Stimulated activated CD8-positive, alpha-beta memory T cell treated with anti-CD3 and anti-CD28 coated beads, Interleukin-4, amount 100 ng/mL, for 48 hours (primary cell): ENCODE data around the gene TMEM150A.
"Not testable (repeated sequence)": the region's sequence is repeated elsewhere in the genome, so short reads cannot be mapped to it uniquely, and the experiment has no call there.

ENCODE experiments used
- DNase-seq: peaks from one replicate; pipeline ENCODE4 v3.0.0-alpha.2; 2020

The TMEM150A gene

GRCh38 chr2:85611705-85612587 lies 9.4 kb upstream of the TMEM150A start, which contains the start of gene C2orf68:
Gene C2orf68 (minus strand): TSS chr2:85612066. CDS start chr2:85611984, 82 bp downstream.
- peak; percentile 94 for DNase-seq

- peak; percentile 35 for DNase-seq
Measured at GRCh38 chr2:85611217-85611704, 8.8 kb upstream of the TMEM150A start.

DNA sequence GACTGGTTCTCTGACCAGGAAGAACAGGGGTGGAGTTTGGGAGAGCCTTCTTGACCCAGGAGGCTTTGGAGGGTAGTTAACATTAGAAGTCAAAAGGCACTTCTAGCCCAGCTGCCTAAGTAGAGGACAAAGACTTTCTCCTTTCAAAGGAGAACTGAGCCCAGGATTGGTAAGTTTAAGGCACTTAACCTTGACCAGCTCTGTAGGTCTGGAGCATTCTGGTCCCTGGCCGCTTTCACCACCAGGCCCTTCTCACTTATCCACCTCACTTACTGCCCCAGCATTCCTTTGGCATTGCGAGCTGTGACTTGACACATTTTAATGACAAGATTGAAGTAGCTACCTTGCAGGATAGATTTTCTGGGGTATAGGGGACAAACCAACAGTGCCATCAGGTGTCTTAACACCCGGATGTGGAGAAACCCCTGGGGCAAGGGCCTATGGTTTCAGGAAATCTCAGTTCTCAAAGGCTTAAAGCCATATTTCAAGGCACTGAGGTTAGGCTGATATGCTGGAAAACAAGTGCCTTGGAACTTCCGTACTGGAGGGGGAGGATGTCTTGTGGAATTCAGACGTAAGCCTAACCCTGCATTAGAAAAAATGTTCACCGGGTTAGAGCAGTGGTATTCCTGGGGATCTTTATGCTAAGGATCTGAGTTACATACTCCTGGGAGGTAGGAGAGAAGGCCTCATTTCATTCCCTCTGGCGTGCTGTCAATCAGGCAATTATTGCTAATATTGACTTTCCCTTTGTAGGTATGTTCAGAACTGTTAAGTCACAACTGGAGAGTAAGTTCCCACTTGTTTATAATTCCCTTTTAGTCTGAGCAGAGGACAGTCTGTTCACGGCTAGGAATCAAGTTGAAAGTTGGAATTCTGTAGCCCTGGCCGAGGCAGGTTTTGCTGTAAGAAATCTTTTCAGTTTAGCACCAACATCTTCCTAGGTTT lies 5.0 kb upstream of the TMEM150A start:
- no peak for DNase-seq

DNA sequence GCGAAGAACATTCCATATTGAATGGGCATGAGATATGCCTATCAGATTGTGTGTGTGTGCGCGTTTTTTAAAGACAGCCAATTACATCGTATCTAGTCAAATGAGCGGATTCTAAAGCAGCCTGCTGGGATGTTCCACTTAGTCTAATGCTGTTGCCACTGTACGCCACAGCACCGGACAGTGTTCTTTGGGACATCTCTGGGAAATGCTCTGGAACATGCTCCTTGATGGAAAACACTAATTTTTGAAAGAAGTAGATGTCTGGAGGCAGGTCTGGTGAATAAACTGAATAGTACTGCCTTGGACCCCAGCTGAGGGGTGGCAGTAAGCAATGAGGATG lies 3.6 kb upstream of the TMEM150A start:
- no peak for DNase-seq

- no peak for DNase-seq
Measured at GRCh38 chr2:85605406-85606115, 3.1 kb upstream of the TMEM150A start.

GRCh38 chr2:85604568-85605339 lies 2.3 kb upstream of the TMEM150A start:
- no peak for DNase-seq

DNA sequence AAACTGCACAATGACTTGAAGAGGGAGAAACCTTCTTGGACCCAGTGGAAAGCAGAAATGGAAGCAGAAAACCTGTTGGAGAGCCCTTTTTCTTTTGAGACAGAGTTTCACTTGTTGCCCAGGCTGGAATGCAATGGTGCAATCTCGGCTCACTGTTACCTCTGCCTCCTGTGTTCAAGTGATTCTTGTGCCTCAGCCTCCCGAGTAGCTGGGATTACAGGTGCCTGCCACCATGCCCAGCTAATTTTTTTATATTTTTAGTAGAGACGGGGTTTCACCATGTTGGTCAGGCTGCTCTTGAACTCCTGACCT lies 1.6 kb upstream of the TMEM150A start:
- DNase-seq, result not testable (repeated sequence)

GRCh38 chr2:85601771-85602475 lies 575 bp downstream of the TMEM150A start:
- peak; percentile 36 for DNase-seq

GRCh38 chr2:85600951-85601770 lies 1.3 kb downstream of the TMEM150A start:
- DNase-seq, result no peak

DNA sequence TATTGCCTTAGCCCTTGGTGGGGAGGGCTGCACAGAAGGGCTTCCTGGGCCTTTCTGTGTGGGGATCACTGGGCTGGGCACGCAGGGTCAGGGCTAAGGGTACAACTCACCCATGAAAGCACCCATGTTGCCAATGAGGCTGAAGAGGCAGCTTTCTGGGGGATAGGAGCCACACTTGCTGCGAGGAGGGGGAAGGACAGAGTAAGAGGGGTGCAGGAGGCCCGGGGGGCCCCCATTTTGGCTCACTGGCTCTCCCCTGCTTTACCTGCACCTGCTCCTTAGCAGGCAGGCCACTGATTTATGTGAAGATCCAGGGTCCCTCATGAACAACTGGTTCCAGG lies 2.3 kb downstream of the TMEM150A start:
- DNase-seq, result no peak

GRCh38 chr2:85599468-85600234 lies 2.8 kb downstream of the TMEM150A start:
- no peak for DNase-seq

GRCh38 chr2:85598594-85599340 lies 3.7 kb downstream of the TMEM150A start:
- no peak for DNase-seq

DNA sequence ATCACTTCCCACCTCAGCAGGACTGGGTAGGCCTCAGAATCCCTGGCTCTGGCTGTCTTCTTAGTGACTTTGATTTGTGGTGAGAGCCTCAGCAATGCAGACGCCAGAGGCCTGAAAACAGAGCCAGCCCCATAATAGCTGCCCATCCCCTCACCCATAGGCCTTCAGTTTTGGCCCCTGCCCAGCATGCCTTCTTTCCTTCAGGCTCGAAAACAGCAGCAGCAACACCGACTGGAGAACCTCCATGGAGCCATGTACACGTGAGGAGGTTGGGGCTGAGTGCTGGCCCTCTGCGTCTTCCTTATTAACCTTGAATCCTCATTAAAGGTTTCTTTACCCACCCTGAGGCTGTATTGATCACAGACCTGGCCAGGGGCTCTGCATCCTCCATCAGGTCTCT lies 5.3 kb downstream of the TMEM150A start:
- no peak for DNase-seq

DNA sequence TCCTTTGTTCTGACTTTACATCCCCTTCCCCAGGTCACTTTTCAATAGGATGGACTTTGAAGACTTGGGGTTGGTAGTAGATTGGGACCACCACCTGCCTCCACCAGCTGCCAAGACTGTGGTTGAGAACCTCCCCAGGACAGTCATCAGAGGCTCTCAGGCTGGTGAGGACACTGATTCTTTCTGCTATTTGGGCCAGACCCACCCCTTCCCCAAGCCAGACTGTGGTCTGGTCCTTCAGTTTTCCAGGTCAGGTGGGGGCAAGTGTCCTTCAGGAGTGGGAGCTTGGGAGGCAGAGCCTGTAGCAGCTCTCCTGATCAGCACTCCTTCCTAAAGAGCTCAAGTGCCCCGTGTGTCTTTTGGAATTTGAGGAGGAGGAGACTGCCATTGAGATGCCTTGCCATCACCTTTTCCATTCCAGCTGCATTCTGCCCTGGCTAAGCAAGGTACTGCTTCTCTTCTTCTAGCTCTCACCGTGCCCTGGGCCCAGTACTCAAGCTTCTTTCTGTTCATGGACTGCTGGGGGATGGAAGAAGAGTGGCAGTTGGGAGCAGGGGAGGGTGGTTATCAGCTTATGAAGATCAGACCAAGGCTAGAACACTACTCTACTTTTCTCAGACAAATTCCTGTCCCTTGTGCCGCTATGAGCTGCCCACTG lies 5.9 kb downstream of the TMEM150A start:
- DNase-seq, result no peak

- peak; percentile 51 for DNase-seq
Measured at GRCh38 chr2:85596026-85596333, 6.5 kb downstream of the TMEM150A start.

GRCh38 chr2:85595301-85596025 lies 7.0 kb downstream of the TMEM150A start, which contains the start of gene RNF181:
Gene RNF181 (plus strand): TSS chr2:85595745. CDS start chr2:85595764, 19 bp downstream.
- peak; percentile 90 for DNase-seq

GRCh38 chr2:85594715-85595300 lies 7.7 kb downstream of the TMEM150A start:
- DNase-seq, result no peak

DNA sequence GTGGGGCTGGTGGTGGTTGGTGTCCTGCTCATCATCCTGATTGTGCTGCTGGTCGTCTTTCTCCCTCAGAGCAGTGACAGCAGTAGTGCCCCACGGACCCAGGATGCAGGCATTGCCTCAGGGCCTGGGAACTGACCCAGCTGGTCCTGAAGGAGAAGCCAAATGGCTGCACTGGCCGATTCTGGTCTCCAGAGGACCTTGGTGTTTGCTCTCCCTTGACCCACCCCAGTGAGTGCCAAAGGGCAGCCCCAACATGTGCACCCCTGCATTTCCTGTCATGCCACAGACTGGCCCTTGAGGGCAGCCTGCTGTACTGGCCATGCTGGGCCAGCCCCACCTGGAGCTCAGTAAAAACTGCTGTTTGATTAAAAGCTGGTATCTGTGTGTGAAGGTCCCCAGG lies 9.5 kb downstream of the TMEM150A start:
- no peak for DNase-seq
